Left lung (tissue), 10 donors: Measurements from ENCODE around the gene ATG5. TPM values are rescaled to one million over a fixed set of nuclear protein-coding genes. Genes with fewer than 3 reads are reported as not detected.

ENCODE experiments used
- ATAC-seq: fragments of 200-7000 bp; cut with Tn5 transposase; one replicate; pipeline ENCODE4 v1.9.1; 2020; ENCODE audit warnings: moderate library complexity
- DNase-seq, 4 donors: peaks; one replicate each; pipeline ENCODE4 v3.0.0-alpha.2; 2013 to 2020
- H3K27ac ChIP-seq, 2 donors: fragments of 200-600 bp; sonication (generic) in 1 of 2; one replicate each; pipeline versions ENCODE4 v1.5.0 to v1.8.0; 2020 to 2021
- H3K27me3 ChIP-seq, 2 donors: fragments of 200-600 bp; sonication (generic) in 1 of 2; one replicate each; pipeline versions ENCODE4 v1.5.0 to v1.8.0; 2020 to 2021
- H3K36me3 ChIP-seq, 2 donors: fragments of 200-600 bp; sonication (generic) in 1 of 2; one replicate each; pipeline versions ENCODE4 v1.5.0 to v1.8.0; 2020 to 2021
- H3K4me1 ChIP-seq, 2 donors: fragments of 200-600 bp; one replicate each; pipeline ENCODE4 v1.8.0; 2021
- H3K4me3 ChIP-seq, 2 donors: fragments of 200-600 bp; sonication (generic) in 1 of 2; one replicate each; pipeline versions ENCODE4 v1.5.0 to v1.8.0; 2020 to 2021; ENCODE audit warnings: mild to moderate bottlenecking in 1 of 2
- H3K9me3 ChIP-seq, 2 donors: fragments of 200-600 bp; sonication (generic) in 1 of 2; one replicate each; pipeline versions ENCODE4 v1.5.0 to v1.8.0; 2020 to 2021
- CTCF ChIP-seq, 2 donors: fragments of 200-600 bp; sonication (generic) in 1 of 2; IDR thresholded peaks; one replicate each; pipeline versions ENCODE4 v1.5.0 to v1.8.0; 2021; ENCODE audit warnings: antibody characterized with exemption in 2 of 2
- intact Hi-C, 2 donors: fragments of 100-400 bp; cut with DNase I; formaldehyde crosslinking; loops; one replicate each; pipeline versions ENCODE4 v1.11.2 to v1.14.2; 2022
- polyA plus RNA-seq, 6 donors: library from polyadenylated mRNA; unstranded; fragments of 120-200 nt; gene quantifications; one replicate each; pipeline ENCODE4 v1.2.1, GENCODE V29; 2013; ENCODE audit not compliant: insufficient read length in 6 of 6
- total RNA-seq, 2 donors: library from RNA; stranded (reverse); fragmentation: NEBNext Ultra II Directional; extraction: Animal tissue kit (Norgen Biotek cat#: 25700); gene quantifications; one replicate each; pipeline ENCODE4 v1.2.1, GENCODE V29; 2021
- donor health status: DM: no; HTN: yes; CAD: no.
- donor health status: DM: no; HTN: no; CAD: no.

The ATG5 gene
- total and polyA plus RNA-seq, 8 donors = 30.9 to 42.1 (median 37.4) TPM

GRCh38 chr6:106258726-106259125 is 66.8 kb downstream of the ATG5 start:
- H3K4me3 ChIP-seq = no peak overlapping the region
- H3K27me3 ChIP-seq = no peaks in the 10 kb centered on the region
- H3K9me3 ChIP-seq = no peaks in the 10 kb centered on the region
- no peak overlapping the region for H3K27ac ChIP-seq
- peaks cover 0 to 4% of the 10 kb centered on the region in 2 donors for H3K36me3 ChIP-seq
- no peak for TF ChIP-seq CTCF (IDR thresholded peaks at IDR 0.05)
- ATAC-seq = no peak
- no peak for DNase-seq
- intact Hi-C loops = no loop called here
- no peaks in the 10 kb centered on the region for H3K4me1 ChIP-seq

GRCh38 chr6:106257195-106257594 is 68.4 kb downstream of the ATG5 start:
- no peak for TF ChIP-seq CTCF (IDR thresholded peaks at IDR 0.05)
- Histone ChIP-seq H3K27me3 (no peaks in the 10 kb centered on the region), H3K27ac (no peak overlapping the region), H3K4me3 (no peak overlapping the region), H3K9me3 (no peaks in the 10 kb centered on the region), H3K4me1 (no peaks in the 10 kb centered on the region), H3K36me3 (no peaks in the 10 kb centered on the region)
- intact Hi-C loops = no loop called here
- DNase-seq (no peak), ATAC-seq (no peak)

GRCh38 chr6:106256201-106256968 is 69.2 kb downstream of the ATG5 start:
- Histone ChIP-seq H3K36me3 (no peaks in the 10 kb centered on the region), H3K9me3 (no peaks in the 10 kb centered on the region)
- intact Hi-C loops = no loop called here

GRCh38 chr6:106255306-106255705 is 70.3 kb downstream of the ATG5 start:
- Histone ChIP-seq H3K27ac (no peak overlapping the region), H3K27me3 (no peaks in the 10 kb centered on the region), H3K9me3 (no peaks in the 10 kb centered on the region), H3K36me3 (no peaks in the 10 kb centered on the region), H3K4me3 (no peak overlapping the region), H3K4me1 (no peaks in the 10 kb centered on the region)
- TF ChIP-seq CTCF (IDR thresholded peaks at IDR 0.05) = no peak
- intact Hi-C loops = no loop called here
- no peak for DNase-seq
- no peak for ATAC-seq

More at GRCh38 chr6:106256201-106256968, 69.2 kb downstream of the ATG5 start:
- ATAC-seq = no peak
- H3K27ac ChIP-seq = no peak overlapping the region
- no peaks in the 10 kb centered on the region for H3K27me3 ChIP-seq
- H3K4me3 ChIP-seq = no peak overlapping the region
- no peaks in the 10 kb centered on the region for H3K4me1 ChIP-seq
- DNase-seq = no peak
- no peak for TF ChIP-seq CTCF (IDR thresholded peaks at IDR 0.05)

- ATAC-seq (no peak), DNase-seq (no peak)
- Histone ChIP-seq H3K4me1 (no peaks in the 10 kb centered on the region), H3K4me3 (no peak overlapping the region), H3K27ac (no peak overlapping the region), H3K27me3 (no peaks in the 10 kb centered on the region), H3K9me3 (no peaks in the 10 kb centered on the region), H3K36me3 (no peaks in the 10 kb centered on the region)
- no peak for TF ChIP-seq CTCF (IDR thresholded peaks at IDR 0.05)
- intact Hi-C loops = no loop called here
Measured at GRCh38 chr6:106254636-106255035, 70.9 kb downstream of the ATG5 start.
